ENCODE data around the gene SOX1. TPM values are rescaled to one million over a fixed set of nuclear protein-coding genes. Genes with fewer than 3 reads are reported as not detected.

SOX1 gene
- total RNA-seq, 1 donor from 2014 or later: 41.4 TPM

DNA sequence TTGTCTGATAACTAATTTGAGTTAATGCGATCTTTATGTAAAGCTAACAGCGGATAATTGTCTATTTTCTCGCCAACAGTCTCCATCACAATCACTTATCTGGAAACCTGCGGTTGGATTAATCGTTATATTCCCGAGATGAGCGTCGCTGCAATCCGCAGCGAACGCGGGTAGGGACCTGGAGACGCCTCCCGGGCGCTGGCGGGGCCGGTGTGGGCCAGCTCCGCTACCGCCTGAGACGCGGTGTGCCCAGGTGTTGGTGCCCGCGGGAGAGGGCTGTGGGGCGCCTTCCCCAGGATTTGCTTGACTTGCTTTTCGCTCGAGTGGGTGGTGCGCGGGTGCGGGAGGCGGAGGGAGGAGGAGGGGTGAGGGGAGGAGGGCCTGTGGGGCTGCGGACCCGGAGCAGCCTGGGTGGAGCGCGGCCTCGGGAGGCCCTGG, 38.3 kb downstream of the SOX1 start:
- Mint-ChIP-seq H3K9me3 (no peaks in the 10 kb centered on the region), H3K4me3 (peak overlapping the region; percentile 61), H3K27ac (ENCODE audit: unreplicated experiment) (no peak overlapping the region), H3K4me1 (peaks cover 67% of the 10 kb centered on the region), H3K36me3 (ENCODE audit: low read depth) (no peaks in the 10 kb centered on the region), H3K27me3 (ENCODE audit: low read depth) (peaks cover 40% of the 10 kb centered on the region)
- no peak for TF ChIP-seq CTCF (conservative IDR thresholded peaks at IDR 0.05)
- DNase-seq (ENCODE audit: low read depth, low spot score): no peak

GRCh38 chr13:112105892-112106291, 38.9 kb downstream of the SOX1 start:
- peak overlapping the region; percentile 91 for H3K27ac Mint-ChIP-seq (ENCODE audit: unreplicated experiment)
- peaks cover 40% of the 10 kb centered on the region for H3K27me3 Mint-ChIP-seq (ENCODE audit: low read depth)
- H3K4me3 Mint-ChIP-seq: peak overlapping the region; percentile 87
- H3K36me3 Mint-ChIP-seq (ENCODE audit: low read depth): no peaks in the 10 kb centered on the region
- peak; percentile 30 for DNase-seq (ENCODE audit: low read depth, low spot score)
- H3K4me1 Mint-ChIP-seq: peaks cover 65% of the 10 kb centered on the region
- TF ChIP-seq CTCF (conservative IDR thresholded peaks at IDR 0.05): no peak
- no peaks in the 10 kb centered on the region for H3K9me3 Mint-ChIP-seq

DNA sequence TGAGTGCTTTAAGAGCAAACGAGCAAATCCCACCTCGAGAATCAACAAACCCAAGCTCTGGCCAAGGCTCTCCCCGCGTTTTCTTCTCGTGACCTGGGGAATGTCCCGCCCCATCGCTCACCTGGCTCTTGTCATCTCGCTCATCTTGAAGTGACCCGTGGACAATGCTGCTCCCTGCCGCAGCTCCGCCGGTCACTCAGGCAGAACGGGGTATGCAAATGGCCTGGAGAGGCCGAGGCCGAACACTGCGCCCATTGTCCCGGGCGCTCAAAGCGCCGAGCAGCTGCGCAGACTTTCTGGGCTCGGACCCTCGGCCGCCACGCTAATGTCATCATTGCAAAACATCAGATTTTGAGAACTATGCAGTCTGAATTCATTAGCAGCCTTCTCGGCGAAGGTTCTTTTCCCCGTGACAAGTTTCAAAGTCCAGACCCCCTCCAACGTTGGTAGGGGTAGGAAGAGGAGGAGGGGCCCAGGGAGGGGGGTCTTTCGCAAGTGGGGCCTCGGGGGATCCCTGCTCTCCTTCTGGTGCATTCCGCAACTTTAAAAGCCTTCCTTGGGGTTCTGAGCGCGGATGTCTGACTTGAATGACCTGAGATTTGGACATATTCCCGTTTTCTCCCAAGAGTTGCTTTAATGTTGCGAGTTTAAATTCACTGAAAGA, 39.7 kb downstream of the SOX1 start:
- no peak for TF ChIP-seq CTCF (conservative IDR thresholded peaks at IDR 0.05)
- H3K9me3 Mint-ChIP-seq: no peaks in the 10 kb centered on the region
- H3K27me3 Mint-ChIP-seq (ENCODE audit: low read depth): peaks cover 36% of the 10 kb centered on the region
- no peaks in the 10 kb centered on the region for H3K36me3 Mint-ChIP-seq (ENCODE audit: low read depth)
- H3K27ac Mint-ChIP-seq (ENCODE audit: unreplicated experiment): peak overlapping the region; percentile 91
- H3K4me1 Mint-ChIP-seq: peaks cover 65% of the 10 kb centered on the region
- H3K4me3 Mint-ChIP-seq: peak overlapping the region; percentile 87
- DNase-seq (ENCODE audit: low read depth, low spot score): peak; percentile 60

DNA sequence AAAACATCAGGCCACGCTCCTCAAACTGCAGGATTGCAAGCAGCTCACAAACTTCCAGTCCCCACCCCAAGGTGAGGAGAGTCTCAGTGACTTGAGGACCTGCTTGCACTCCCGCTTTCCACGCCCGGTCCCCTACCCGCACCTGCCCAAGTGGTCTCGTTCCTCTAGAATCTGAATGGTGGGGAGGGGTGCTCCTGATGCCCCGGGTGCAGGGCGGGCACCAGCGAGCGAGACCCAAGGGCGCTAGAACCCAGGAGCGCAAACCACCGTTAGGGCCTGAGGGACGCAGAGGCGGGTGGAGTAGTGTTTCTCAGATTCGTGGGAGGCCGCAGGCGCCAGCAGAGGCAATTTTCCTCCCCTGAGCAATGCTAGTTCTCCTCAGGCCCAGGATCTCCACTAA, 40.3 kb downstream of the SOX1 start:
- no peak for TF ChIP-seq CTCF (conservative IDR thresholded peaks at IDR 0.05)
- DNase-seq (ENCODE audit: low read depth, low spot score): no peak
- no peaks in the 10 kb centered on the region for H3K36me3 Mint-ChIP-seq (ENCODE audit: low read depth)
- peak overlapping the region; percentile 87 for H3K4me3 Mint-ChIP-seq
- H3K9me3 Mint-ChIP-seq: no peaks in the 10 kb centered on the region
- H3K27me3 Mint-ChIP-seq (ENCODE audit: low read depth): peaks cover 31% of the 10 kb centered on the region
- peaks cover 65% of the 10 kb centered on the region for H3K4me1 Mint-ChIP-seq
- H3K27ac Mint-ChIP-seq (ENCODE audit: unreplicated experiment): peak overlapping the region; percentile 91

GRCh38 chr13:112110479-112110878, 43.5 kb downstream of the SOX1 start:
- Mint-ChIP-seq H3K27ac (ENCODE audit: unreplicated experiment) (no peak overlapping the region), H3K27me3 (ENCODE audit: low read depth) (peaks cover 18% of the 10 kb centered on the region), H3K4me3 (no peak overlapping the region), H3K9me3 (no peaks in the 10 kb centered on the region), H3K36me3 (ENCODE audit: low read depth) (no peaks in the 10 kb centered on the region), H3K4me1 (peaks cover 63% of the 10 kb centered on the region)
- no peak for TF ChIP-seq CTCF (conservative IDR thresholded peaks at IDR 0.05)
- no peak for DNase-seq (ENCODE audit: low read depth, low spot score)

Measured in neural crest cell (in vitro differentiated cells).